Activated CD4-positive, alpha-beta T cell treated with anti-CD3 and anti-CD28 coated beads, Interleukin-2, amount 50 U/mL, for 4 hours (primary cell): ENCODE results near the gene SUV39H2.
"Not testable (repeated sequence)": the region's sequence is repeated elsewhere in the genome, so short reads cannot be mapped to it uniquely, and the experiment has no call there.

Experiments used
- DNase-seq, 2 experiments: peaks; one replicate each; pipeline ENCODE4 v3.0.0-alpha.2; 2020

The SUV39H2 gene

DNA sequence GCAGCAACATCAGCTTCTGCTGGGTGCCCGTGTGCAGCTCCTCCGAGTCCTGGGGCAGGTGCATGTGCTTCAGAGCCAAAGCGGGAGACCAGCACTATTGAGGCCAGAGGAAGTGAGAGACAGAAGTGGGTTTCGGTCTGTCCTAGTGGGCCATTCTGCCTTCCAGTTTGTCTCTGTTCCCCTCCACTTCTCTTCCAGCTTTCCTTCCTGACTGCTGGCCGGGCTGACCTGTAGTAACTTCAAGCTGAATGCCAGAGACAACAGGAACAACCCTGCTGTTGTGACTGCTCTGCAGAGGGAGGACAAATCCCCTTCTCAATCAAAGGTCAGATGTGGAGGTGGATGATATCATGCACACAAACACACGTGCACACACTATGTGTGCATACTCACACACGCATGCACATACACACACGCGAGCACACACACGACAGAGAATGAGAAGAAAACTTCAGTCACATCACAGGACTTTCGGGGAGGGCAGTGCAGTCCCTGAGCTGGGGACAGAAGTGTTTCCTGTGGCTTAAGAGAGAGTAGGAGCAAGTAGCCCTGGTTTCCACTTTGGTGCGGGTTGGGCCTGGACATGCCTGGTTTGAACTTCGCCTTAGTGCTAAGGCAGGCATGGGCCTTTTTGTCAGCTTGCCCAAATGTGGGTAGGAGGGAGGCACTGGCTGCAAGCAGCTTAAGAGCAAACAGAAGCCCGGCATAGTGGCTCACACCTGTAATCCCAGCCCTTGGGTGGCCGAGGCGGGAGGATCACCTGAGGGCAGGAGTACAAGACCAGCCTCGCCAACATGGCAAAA lies 63.7 kb downstream of the SUV39H2 start:
- not testable (repeated sequence) for DNase-seq

DNA sequence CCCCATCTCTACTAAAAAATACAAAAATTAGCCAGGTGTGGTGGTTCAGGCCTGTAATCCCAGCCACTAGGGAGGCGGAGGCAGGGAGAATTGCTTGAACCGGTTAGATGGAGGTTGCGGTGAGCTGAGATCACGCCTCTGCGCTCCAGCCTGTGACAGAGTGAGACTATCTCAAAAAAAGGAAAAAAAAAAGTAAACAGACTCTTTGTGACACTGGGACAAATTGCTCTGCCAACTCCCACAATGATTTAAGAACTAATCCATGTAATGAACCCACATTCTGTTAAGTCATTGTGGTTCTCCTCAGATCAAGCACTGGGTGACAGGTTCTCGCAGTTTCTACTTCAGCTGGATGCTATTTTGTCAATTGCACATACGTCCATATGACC lies 64.3 kb downstream of the SUV39H2 start:
- DNase-seq: not testable (repeated sequence)

DNA sequence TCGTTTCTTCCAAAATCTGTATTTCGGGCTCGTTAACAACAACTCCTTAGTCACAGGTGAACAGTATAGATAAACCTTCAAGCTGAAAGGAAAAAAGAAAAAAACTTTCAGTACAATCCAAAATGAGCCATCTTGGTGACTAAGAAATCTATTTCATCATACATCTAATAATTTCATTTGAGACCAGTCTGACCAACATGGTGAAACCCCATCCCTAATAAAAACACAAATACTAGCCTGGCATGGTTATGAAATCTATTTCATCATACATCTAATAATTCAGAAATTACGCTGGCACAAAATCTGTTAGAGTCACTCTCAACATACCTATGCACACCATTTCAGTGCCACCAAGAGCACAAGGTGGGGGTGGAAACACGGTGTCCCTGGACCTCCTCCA lies 66.4 kb downstream of the SUV39H2 start:
- no peak for DNase-seq

DNA sequence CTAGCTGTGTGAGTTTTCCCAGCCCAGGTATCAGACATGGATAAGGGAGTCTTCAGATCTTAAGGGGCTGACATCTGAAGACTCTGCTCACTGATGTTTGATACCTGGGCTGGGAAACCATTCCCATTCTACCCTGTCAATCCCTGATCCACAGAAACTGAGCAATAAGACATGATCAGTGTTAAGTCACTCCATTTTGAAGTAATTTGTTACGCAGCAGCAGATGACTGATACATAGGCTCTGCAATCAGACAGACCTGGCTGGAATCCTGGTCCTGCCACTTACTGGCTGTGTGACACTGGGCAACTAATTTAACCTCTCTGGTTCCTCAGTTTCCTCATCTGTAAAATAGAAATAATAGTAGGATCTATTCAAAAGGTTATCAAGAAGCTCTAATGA lies 68.6 kb downstream of the SUV39H2 start:
- DNase-seq: no peak

DNA sequence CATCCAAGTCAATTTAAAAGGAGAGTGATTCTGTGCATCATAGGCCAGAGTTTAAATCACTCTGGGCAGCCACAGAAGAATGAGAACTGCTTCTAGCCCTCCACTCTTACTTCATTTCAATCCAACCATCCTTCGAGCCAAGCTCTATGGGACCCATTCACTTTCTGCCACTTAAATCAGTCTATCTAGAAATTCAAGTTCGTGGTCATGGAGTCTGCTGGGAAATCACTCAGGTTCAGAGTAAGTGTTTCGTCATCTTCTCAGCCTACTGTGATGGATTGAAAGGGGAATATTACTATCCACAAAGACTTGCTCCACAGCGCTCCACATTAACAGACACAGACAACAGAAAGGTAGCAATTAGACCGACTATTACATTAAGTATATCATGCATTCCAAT lies 70.6 kb downstream of the SUV39H2 start:
- DNase-seq: no peak

DNA sequence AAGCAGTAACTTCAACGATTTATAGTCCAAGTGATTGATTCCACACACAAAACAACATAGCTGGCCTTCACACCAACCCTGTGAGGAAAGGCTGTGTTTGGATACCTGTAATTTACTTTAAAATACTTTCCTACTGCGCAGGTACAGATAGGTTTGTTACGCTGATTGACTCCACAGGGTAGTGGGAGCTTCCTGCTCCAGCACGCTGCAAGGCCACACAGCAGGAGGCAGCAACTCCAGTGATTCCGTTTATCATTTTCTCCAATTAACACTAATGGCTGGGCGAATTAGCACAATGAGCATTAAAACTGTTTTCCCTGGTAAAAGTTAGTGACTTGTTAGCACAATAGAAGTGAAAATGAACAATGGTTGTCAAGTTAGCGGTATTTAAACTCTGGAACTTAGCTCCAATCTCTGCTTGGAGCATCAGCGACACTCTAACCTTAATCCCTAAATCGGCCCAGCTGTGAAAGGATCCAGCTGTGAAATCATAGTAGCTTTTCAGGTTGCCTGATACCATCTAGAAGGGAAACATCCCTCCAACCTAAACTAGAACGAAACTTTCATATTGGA lies 74.3 kb downstream of the SUV39H2 start:
- DNase-seq: no peak

DNA sequence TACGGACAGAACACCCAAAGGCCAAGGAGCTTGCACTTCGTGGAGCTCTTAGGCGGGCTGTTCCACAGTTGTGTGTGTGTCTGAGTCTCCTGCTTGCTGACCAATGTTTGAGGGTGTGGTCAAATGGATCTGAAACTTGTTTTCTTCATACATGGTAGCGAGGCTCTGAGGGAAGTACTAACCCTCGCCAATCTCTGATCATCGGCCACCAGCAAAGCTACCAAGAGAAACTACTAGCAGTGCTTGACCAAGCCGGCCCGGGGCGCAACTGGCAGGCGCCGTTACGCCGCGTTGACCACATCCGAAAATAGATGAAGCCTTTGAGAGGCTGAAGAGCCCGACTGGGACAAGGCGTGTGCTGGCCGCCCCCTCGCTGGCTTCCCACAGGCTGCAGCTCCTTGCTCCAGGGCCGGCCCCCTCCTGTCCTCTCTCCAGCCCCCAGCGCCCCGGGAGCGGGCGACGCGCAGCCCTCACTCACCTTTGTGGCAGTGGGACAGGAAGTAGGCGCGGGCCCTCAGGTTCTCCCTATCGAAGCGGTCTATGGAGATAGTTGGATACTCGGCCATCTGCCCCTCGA lies 74.8 kb downstream of the SUV39H2 start:
- DNase-seq: no peak
